ENCODE data around the gene HNF1A.

The HNF1A gene

GRCh38 chr12:121048442-121048841 is 70.1 kb downstream of the HNF1A start:
- DNase-seq (ENCODE audit: low read depth in 2 of 2): no peak

- DNase-seq (ENCODE audit: low read depth in 2 of 2): no peak
These were observed 72.4 kb downstream of the HNF1A start for GRCh38 chr12:121050725-121051124.

Measured in stimulated activated CD8-positive, alpha-beta memory T cell treated with anti-CD3 and anti-CD28 coated beads, Interleukin-7, amount 100 ng/mL, for 4 hours (primary cell).